Measurements from ENCODE around the gene SNX12.

DNA sequence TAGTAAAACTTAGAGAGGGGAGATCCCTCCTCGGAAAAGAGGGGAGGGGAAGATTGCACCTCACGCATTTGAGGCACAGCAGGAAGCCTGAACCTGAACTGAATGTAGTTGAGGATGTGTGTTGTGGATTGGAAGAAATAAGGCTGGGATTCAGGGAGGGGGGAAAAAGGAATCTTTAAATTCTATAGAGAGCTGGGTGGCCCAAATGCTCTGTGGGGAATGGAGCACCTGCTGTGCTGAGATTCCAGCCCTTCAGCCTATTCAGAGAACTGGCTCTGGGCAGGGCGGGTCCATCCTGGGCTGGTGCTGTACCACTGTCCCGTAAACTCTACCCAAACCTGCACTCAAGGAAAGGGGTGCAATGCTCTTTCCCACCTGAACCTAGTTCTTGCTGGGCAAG, 31.6 kb upstream of the SNX12 start:
- no peak for TF ChIP-seq CTCF (conservative IDR thresholded peaks at IDR 0.05; ENCODE audit: low read depth, low read length)
- TF ChIP-seq EZH2 (IDR thresholded peaks at IDR 0.05; ENCODE audit: low read length, unreplicated experiment), result no peak
- TF ChIP-seq EZH2phosphoT487 (IDR thresholded peaks at IDR 0.05; ENCODE audit: borderline replicate concordance, low read length), result no peak

All from PC-3 (cell line).